Prostate gland (tissue), 2 donors: ENCODE results near the gene PSEN1. TPM values are rescaled to one million over a fixed set of nuclear protein-coding genes. Genes with fewer than 3 reads are reported as not detected.

Experiments
- DNase-seq: peaks from one replicate; pipeline ENCODE4 v3.0.0-alpha.2; 2019; ENCODE audit warnings: low spot score
- H3K27ac ChIP-seq, 2 donors: fragments of 200-600 bp; sonication (generic); 2 replicates each; pipeline ENCODE4 v1.5.1; 2017 to 2019
- H3K27me3 ChIP-seq: fragments of 200-600 bp; sonication (generic); replicated peaks from 2 replicates; pipeline ENCODE4 v1.5.1; 2019; ENCODE audit not compliant: insufficient read depth
- H3K36me3 ChIP-seq, 2 donors: fragments of 200-600 bp; sonication (generic); 1 replicate in 1 of 2; 2 replicates in 1 of 2; pipeline versions ENCODE4 v1.5.1 to v1.8.1; 2017 to 2019
- H3K4me1 ChIP-seq: fragments of 200-600 bp; sonication (generic); replicated peaks from 2 replicates; pipeline ENCODE4 v1.5.1; 2019
- H3K4me3 ChIP-seq, 2 donors: fragments of 200-600 bp; sonication (generic); 2 replicates each; pipeline ENCODE4 v1.5.1; 2017 to 2019
- H3K9me3 ChIP-seq: fragments of 200-600 bp; sonication (generic); 2 replicates; pipeline ENCODE4 v1.5.1; 2017
- CTCF ChIP-seq, 4 experiments: fragments of 200-600 bp in 2 of 4; fragments of 450-650 bp in 2 of 4; sonication (generic) in 2 of 4; IDR thresholded peaks; 1 replicate in 3 of 4; 2 replicates in 1 of 4; pipeline ENCODE4 v1.5.1; 2016 to 2019; ENCODE audit warnings: antibody characterized with exemption in 4 of 4, mild to moderate bottlenecking in 2 of 4, moderate library complexity in 2 of 4
- POLR2A ChIP-seq: fragments of 450-650 bp; IDR thresholded peaks from one replicate; pipeline ENCODE4 v1.6.1; 2016; ENCODE audit warnings: antibody characterized with exemption, mild to moderate bottlenecking
- POLR2AphosphoS5 ChIP-seq: sonication (generic); formaldehyde crosslinking; IDR thresholded peaks from one replicate; pipeline ENCODE4 v1.6.1; 2017; ENCODE audit warnings: antibody characterized with exemption
- WGBS: methylation state at CpG from one replicate; pipeline ENCODE4 v1.1.5; 2018; 5-methylcytosine and 5-hydroxymethylcytosine counted together
- intact Hi-C: fragments of 100-400 bp; cut with DNase I; formaldehyde crosslinking; loops from one replicate; pipeline ENCODE4 v1.14.2; 2022
- total RNA-seq, 2 donors: library from RNA; depleted of rRNA; stranded (reverse); fragments of >200 nt; gene quantifications; one replicate each; pipeline ENCODE4 v1.1.0, GENCODE V29; 2016

PSEN1 gene
- total RNA-seq = 10 to 100 TPM; 46.3 to 61.9 TPM

- H3K4me3 ChIP-seq = peak within 1 kb of the TSS; percentile 56 to 98
- under 1% methylated on average over 71 of the region's 71 CpGs for WGBS
- H3K27me3 ChIP-seq = no peaks in the 10 kb centered on the region
- DNase-seq = peak; percentile 95
- no peaks in the 10 kb centered on the region for H3K36me3 ChIP-seq
- intact Hi-C loops = no loop called here
- peak; percentile 98 for TF ChIP-seq POLR2AphosphoS5
- peak; percentile 92 for TF ChIP-seq POLR2A
- TF ChIP-seq CTCF (IDR thresholded peaks at IDR 0.05) = peak in 1 of 4 experiments; percentile 4
- H3K9me3 ChIP-seq = no peaks in the 10 kb centered on the region
- H3K4me1 ChIP-seq = peaks cover 9% of the 10 kb centered on the region
- peak within 1 kb of the TSS; percentile 90 to 99 for H3K27ac ChIP-seq
These were observed at the start of gene PSEN1 for GRCh38 chr14:73136387-73137225. PSEN1 (plus strand) TSS chr14:73136507; CDS start chr14:73148020, 11,513 bp downstream.

- H3K9me3 ChIP-seq = no peaks in the 10 kb centered on the region
- H3K36me3 ChIP-seq = peaks cover 0 to 3% of the 10 kb centered on the region in 2 donors
- intact Hi-C loops = no loop called here
- no peaks in the 10 kb centered on the region for H3K4me1 ChIP-seq
- no peaks in the 10 kb centered on the region for H3K27me3 ChIP-seq
- no peak for DNase-seq
- 79% methylated on average over 2 of the region's 2 CpGs for WGBS
- TF ChIP-seq POLR2A (no peak), POLR2AphosphoS5 (no peak), CTCF (IDR thresholded peaks at IDR 0.05) (no peak)
- H3K4me3 ChIP-seq = no peak overlapping the region
- no peak overlapping the region for H3K27ac ChIP-seq
These were observed 45.3 kb upstream of the PSEN1 start for GRCh38 chr14:73091044-73091443.

DNA sequence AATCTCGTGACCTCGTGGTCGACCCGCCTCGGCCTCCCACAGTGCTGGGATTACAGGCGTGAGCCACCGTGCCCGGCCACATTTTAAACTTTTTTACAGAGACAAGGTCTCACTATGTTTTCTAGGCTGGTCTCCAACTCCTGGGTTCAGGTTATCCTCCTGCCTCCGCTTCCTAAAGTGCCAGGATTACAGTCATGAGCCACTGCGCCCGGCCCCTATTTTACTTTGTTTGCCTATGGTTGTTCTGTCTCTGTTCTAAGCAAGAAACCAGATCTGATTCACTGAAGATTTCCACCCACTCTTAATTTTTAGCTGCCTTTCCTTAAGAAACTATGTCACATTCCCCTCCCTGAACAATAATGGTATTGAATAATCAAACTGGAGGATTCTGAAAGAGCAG is 38.9 kb upstream of the PSEN1 start:
- no peak for DNase-seq
- no peak overlapping the region for H3K4me3 ChIP-seq
- H3K27me3 ChIP-seq = no peaks in the 10 kb centered on the region
- 94% methylated on average over 11 of the region's 11 CpGs for WGBS
- intact Hi-C loops = no loop called here
- H3K36me3 ChIP-seq = no peaks in the 10 kb centered on the region
- H3K4me1 ChIP-seq = no peaks in the 10 kb centered on the region
- H3K27ac ChIP-seq = no peak overlapping the region
- no peaks in the 10 kb centered on the region for H3K9me3 ChIP-seq
- no peak for TF ChIP-seq POLR2AphosphoS5
- no peak for TF ChIP-seq CTCF (IDR thresholded peaks at IDR 0.05)
- no peak for TF ChIP-seq POLR2A

- H3K27ac ChIP-seq = no peak overlapping the region
- intact Hi-C loops = no loop called here
- H3K36me3 ChIP-seq = peaks cover 0 to 3% of the 10 kb centered on the region in 2 donors
- H3K9me3 ChIP-seq = no peaks in the 10 kb centered on the region
- H3K27me3 ChIP-seq = no peaks in the 10 kb centered on the region
- TF ChIP-seq POLR2A = no peak
- TF ChIP-seq CTCF (IDR thresholded peaks at IDR 0.05) = no peak
- H3K4me3 ChIP-seq = no peak overlapping the region
- WGBS = 85% methylated on average over 4 of the region's 4 CpGs
- no peaks in the 10 kb centered on the region for H3K4me1 ChIP-seq
- DNase-seq = no peak
These were observed 36.0 kb upstream of the PSEN1 start for GRCh38 chr14:73100334-73100733.
